ENCODE results near the gene ETV2.
"Not testable (repeated sequence)": the region's sequence is repeated elsewhere in the genome, so short reads cannot be mapped to it uniquely, and the experiment has no call there.

ETV2 gene

GRCh38 chr19:35661995-35662340 lies 20.4 kb downstream of the ETV2 start:
- no peak for DNase-seq

GRCh38 chr19:35663981-35664380 lies 22.4 kb downstream of the ETV2 start:
- DNase-seq, result no peak

GRCh38 chr19:35665157-35665556 lies 23.6 kb downstream of the ETV2 start:
- no peak for DNase-seq

- DNase-seq, result no peak
Measured at GRCh38 chr19:35665604-35666003, 24.1 kb downstream of the ETV2 start.

GRCh38 chr19:35666251-35666913 lies 24.8 kb downstream of the ETV2 start, which contains the start of gene UPK1A:
Gene UPK1A, plus strand, starts transcription at chr19:35666517. Its CDS starts 296 bp downstream, at chr19:35666813.
- DNase-seq, result no peak

- DNase-seq, result no peak
Measured at GRCh38 chr19:35669566-35669965, 28.0 kb downstream of the ETV2 start.

- no peak for DNase-seq
Measured at GRCh38 chr19:35669974-35670373, 28.4 kb downstream of the ETV2 start.

GRCh38 chr19:35670686-35671085 lies 29.1 kb downstream of the ETV2 start:
- DNase-seq, result no peak

GRCh38 chr19:35671818-35672217 lies 30.3 kb downstream of the ETV2 start:
- DNase-seq, result no peak

- DNase-seq, result no peak
Measured at GRCh38 chr19:35673121-35673804, 31.7 kb downstream of the ETV2 start.

GRCh38 chr19:35675589-35676140 lies 34.1 kb downstream of the ETV2 start:
- no peak for DNase-seq

GRCh38 chr19:35689836-35690235 lies 48.3 kb downstream of the ETV2 start:
- DNase-seq, result no peak

GRCh38 chr19:35691106-35691505 lies 49.6 kb downstream of the ETV2 start:
- not testable (repeated sequence) for DNase-seq

GRCh38 chr19:35692010-35692409 lies 50.5 kb downstream of the ETV2 start:
- no peak for DNase-seq

- no peak for DNase-seq
Measured at GRCh38 chr19:35693422-35693821, 51.9 kb downstream of the ETV2 start.

- DNase-seq, result peak; percentile 71
Measured at GRCh38 chr19:35693835-35694599, 52.5 kb downstream of the ETV2 start.
